GM20431 (cell line): ENCODE measurements around the gene TEX2.

ENCODE experiments used
- in situ Hi-C: fragments of 300-500 bp; cut with MseI, MboI; formaldehyde crosslinking; loops from one replicate; pipeline ENCODE4 v1.15.0; 2020; ENCODE audit warnings: low sequenced_read_pairs; ENCODE audit not compliant: unreplicated experiment

Gene TEX2

DNA sequence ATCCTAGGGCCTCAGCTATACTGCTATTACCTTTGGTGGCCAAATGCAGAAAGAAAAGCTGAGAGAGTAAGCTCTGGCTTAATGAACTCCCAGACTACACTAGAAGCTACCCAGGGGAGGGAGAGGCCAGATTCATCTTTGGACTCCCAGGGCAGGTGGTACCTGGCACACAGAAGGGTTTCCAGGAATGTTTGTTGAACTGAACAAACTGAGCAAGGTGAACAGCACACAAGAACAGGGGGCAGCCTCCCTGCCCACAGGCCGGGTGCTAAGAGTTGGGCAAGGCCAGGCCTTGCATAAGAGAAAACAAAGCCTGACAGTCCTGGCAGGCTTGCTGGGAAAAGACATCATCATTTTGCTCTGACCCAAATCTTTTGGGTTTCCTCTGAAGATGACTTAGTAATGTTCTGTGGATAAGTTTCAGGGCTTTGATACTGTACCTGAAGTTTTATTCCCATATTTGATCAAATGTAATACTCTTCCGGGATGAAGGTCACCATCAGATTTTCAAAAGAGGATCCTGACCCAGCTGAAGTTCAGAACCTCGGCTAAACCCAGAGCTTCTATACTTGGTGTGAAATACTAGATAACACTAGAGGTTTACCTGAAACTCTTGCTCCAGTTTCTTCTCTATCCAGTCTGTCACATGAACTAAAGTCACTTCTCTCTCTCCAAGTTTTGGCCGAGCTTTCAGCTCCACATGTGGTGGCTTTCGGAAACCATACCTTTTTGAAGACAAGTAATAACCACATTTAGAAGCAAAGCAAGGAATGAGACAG lies 112.6 kb downstream of the TEX2 start:
- in situ Hi-C loops: no loop called here

DNA sequence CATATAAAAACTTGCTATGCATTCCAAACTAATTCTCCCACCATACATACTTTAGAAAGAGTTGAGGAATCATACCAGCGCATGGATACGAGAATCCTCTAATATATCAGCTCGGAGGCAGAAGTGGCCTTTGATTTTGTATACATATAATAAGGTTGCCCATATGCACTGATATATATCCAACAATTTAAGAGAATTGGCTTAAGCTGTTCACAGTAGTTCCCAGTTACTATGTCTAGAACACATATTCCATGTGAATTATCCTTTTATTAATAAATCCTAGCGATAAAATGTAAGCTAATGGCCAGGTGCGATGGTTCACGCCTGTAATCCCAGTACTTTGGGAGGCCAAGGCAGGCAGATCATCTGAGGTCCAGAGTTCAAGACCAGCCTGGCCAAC lies 113.9 kb downstream of the TEX2 start:
- in situ Hi-C loops: no loop called here

DNA sequence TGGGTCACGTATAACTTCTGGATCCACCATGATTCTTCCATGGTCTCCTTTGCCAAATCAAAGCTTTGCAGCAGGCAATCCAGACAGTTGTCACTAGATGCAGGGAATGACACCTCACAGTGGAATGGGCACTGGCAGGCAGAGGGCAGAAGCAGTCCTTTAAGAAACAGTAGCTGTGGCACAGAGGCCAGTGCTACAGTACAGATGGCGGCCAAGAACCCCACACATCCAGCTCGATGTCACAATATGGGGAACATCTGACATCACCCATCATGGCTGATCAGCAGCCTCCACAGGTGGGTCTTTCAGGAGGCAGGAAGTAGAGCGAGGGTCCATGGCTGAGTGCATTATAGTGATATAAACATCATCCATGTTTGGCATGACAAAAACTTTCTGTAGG lies 114.4 kb downstream of the TEX2 start:
- in situ Hi-C loops: no loop called here

DNA sequence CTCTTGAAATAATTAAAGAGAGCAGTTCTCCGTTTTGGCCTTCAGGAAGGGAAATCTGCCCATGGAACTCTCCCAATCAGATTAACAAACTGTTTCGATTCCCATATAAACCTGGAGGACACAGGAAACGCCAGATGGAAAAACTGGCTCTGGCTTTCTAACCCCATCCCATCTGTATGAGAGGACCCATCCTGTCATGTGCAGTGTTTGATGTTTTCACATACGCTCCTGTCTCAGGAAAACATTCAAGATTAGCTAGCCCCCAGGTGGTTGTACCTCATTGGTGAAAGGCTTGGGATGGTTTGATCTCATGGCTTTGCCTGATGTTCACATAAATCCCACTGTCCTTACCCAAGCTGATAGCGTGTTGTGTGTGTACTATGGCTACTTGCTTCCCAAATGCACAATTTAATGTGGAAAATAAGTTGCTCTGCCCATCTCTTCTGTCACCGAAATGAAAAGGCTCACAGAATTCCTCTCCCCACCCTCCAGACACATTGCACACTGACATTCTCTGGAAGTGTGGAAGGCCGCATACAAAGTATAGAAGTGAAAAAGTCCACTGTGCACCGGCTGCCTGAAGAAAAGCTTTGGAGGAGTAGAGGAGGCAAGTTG lies 114.9 kb downstream of the TEX2 start:
- in situ Hi-C loops: no loop called here

DNA sequence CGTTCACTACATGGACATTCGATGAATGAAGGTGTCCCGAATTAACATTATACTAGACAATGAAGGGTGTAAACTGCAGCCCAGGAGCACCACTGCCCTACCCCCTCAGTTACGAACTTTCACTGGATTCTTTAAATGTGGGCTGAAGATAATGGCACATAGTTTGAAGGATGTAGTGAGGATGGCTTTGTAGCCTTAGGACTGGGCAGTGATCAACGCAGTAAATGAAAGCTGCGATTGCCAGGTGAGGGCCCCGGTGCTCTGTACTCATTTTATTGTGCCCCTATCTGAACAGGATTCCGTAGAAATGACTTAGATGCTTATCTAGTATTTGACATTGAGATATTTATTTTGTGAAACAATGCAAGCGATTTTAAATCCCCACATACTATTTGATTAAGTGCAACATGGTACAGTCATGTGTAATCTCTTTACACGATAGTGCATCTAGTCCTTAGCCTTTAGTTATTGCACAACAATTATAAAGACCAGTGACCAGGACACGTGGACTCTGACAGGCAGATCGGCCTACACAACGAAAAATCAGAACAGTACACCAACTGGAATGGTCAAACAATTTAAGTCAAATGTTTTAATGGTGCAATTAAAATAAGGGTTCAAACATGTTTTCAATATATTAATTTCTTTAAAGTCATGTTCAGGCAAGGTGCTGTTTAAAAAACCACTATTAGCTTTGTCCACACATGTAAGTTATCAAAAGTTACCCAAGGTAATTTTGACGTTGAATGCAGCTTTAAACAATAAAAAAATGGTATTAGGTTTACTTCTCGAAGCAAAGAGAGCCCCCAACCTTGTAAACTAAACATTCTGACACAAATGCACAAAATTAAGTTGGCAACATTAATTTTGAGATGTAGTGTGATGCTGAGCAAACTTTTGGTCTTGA lies 115.7 kb downstream of the TEX2 start:
- in situ Hi-C loops: no loop called here

DNA sequence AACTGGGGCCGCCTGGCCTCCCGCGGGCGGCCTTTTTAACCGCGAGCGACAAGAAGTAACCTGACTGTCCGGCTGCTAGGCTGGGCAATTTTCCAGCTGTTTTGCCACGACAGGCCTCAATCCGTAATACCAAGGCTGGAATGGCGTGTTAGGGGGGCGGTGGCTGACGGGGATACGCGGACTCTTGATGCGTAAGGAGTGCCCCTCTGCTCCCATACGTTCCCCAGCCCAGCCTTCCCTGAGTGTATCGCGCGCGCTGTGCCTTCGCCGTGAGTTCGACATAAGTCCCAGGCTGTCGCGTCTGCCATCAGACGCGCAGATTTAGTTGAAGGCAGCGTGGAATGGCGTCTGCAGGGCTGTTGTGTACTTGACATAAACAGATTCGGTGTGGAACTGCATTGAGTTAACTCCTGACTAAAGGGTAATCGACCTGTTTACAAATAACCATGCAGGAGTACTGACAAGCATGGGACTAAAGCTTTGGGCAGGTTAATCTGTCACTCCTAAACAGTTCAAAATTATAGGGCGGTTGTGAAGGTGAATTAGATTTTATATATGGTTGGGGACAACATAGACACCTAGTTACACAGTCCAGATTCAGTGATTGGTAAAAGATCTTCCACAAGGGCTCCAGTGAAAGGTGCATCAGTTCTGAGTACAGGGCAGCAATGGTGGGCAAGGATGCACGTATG lies 116.5 kb downstream of the TEX2 start:
- in situ Hi-C loops: no loop called here

DNA sequence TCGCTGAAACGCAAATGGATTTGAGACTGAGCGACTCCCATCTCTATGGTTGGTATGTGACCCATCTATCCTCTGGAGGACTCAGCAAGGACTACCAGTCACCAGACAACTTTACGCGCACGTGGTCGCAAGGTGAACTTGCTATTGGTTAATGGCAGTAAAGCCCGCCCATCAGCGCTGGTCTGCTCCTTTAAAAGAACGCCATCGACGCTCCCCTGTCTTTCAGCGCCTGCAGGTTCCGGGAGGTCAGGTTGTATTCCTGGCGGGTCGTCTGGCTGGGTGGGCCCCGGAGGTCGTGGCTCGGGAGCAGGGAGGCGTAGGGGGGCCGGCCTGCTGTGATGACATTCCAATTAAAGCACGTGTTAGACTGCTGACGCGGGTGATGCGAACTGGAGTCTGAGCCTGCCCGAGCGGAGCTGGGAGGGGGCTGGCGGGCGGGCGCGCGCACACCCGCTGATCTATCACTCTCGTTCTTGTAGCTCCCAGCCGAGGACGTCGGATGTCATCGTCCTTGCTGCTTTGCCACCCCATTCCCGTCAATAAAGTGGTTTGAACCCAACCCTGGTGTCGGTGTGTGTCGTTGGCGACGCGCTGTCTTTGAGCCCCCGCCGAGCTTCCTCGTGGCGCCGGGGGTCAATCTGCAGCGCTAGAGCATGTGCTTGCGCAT lies 117.2 kb downstream of the TEX2 start:
- in situ Hi-C loops: no loop called here

DNA sequence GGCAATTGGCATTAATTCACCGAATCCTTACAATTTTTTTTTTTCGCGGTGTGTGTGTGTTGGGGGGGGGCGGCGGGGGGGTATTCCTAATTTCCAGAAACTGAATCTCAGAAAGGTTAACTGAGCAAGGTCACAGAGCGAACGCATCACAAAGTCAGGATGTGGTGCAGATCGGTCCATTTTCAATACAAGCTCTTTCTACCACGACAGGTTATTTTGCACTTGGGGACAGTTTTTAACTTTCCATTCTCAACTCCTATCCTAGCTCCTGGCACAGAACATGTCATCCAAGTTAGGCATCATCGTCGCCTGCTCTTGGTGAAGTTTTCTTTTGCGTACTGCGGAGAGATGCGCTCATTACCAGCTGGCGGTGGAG lies 117.7 kb downstream of the TEX2 start:
- in situ Hi-C loops: no loop called here

DNA sequence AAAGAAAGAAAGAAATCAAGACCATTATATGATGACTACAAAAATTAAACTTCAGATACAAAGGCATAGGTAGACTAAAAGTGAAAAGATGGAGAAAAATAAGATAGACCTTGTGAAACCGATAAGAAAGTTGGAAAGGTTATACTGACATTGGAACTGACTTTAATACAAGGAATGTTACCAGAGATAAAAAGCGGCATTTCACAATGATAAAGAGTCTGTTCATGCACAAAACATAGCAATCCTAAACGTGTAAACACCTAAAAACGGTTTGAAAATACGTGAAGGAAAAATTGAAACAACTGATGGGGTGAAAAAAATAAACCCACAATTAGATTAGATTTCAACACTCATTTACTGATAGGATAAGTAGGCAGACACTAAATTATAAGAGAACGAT lies 123.5 kb downstream of the TEX2 start:
- in situ Hi-C loops: loop anchor here (10.0 kb wide), 1 partner anchor 105 kb away; no protein-coding TSS in a partner anchor

DNA sequence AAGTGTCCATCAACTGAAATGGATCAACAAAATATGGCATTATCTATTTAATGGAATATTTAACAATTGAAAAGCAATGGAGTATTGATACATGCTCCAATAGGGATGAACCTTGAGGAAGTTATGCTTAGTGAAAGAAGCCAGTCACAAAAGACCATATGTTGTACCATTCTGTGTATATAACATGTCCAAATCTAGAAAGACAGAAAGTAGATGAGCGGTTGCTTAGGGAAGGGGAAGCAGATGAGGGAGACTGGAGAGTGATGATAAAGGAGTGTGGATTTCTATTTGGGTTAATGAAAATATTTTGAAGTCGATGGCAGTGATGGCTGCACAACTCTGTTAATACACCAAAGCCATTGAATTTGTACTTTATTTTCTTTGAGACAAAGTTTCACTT lies 124.6 kb downstream of the TEX2 start:
- in situ Hi-C loops: loop anchor here (10.0 kb wide), 1 partner anchor 104 kb away; no protein-coding TSS in a partner anchor

DNA sequence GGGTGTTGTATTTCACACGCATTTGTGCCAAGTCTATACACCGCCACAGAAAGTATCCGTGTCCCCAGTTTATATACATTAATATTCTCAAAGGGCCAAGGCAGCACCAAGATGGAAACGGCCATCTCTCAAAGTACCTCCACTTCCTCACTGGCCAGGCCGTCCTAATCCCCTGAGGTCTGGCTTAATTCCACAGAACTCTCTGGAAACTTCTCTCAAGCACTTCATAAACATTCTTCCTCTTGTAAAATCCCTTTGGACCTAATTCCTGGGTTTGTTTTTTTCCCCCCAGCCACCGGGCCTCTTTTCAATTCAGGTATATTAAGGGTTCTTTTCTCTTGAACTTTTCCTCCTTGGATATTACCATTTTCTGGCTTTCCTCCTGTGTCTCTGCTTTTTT lies 128.1 kb downstream of the TEX2 start:
- in situ Hi-C loops: loop anchor here (10.0 kb wide), 1 partner anchor 100 kb away; no protein-coding TSS in a partner anchor

DNA sequence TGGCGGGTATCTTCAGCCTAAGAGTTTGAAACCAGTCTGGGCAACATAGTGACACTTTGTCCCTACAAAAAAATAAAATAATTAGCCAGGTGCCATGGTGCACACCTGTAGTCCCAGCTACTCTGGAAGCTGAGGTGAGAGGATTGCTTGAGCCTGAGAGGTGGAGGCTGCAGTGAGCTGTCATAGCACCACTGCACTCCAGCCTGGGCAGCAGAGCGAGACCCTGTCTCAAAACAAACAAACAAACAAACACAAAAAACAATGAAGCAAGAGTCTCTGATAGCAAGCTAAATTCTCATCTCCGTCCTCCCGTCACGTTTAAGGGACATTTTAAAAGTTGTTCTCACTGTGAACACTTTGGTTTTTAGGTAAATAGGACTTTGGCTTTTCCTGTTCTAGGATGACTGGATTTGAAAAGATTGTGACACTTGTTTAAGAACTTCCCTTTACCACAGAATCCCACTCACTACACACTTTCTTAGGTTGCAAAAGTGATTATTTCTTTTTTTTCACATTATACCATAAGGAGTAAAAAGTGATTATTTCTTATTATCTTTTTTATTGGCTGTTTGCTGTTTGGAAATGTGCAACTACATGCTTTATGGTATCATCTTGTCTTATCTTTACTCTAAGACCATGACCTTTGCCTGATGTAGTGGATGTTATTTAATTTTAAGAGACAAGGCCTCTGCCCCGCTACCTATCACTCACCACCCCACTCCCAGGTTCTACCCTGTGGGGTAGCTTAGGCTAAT lies 128.7 kb downstream of the TEX2 start:
- in situ Hi-C loops: loop anchor here (10.0 kb wide), 1 partner anchor 100 kb away; no protein-coding TSS in a partner anchor

DNA sequence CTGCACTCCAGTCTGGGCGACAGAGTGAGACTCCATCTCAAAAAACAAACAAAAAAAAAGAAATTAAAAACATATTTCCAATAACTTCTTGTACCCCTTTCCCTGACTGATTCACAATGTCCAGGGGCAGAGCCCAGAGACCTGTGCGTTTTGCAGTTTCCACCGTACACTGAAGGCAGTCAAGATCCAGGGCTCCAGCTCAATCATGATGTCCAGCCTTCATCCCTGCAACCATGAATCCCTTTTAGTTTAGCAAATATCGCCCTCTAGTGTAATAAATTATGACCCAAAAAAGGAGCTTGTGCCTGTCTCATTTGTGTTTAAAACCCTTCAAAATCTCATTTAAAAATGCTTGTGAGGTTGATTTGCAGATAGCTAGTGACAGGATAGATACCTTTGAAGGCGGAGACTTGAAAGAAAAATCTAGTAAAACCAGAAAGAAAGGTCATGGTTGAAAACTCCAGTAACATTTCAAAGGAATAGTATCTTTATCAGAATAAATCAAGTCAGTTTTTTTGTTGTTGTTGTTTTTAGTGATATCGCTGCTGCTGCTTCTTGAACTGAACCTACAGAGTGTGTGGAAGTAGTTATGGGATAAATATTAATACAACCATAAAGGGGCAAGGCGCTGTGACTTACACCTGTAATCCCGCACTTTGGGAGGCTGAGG lies 129.4 kb downstream of the TEX2 start:
- in situ Hi-C loops: loop anchor here (10.0 kb wide), 1 partner anchor 99 kb away; no protein-coding TSS in a partner anchor

DNA sequence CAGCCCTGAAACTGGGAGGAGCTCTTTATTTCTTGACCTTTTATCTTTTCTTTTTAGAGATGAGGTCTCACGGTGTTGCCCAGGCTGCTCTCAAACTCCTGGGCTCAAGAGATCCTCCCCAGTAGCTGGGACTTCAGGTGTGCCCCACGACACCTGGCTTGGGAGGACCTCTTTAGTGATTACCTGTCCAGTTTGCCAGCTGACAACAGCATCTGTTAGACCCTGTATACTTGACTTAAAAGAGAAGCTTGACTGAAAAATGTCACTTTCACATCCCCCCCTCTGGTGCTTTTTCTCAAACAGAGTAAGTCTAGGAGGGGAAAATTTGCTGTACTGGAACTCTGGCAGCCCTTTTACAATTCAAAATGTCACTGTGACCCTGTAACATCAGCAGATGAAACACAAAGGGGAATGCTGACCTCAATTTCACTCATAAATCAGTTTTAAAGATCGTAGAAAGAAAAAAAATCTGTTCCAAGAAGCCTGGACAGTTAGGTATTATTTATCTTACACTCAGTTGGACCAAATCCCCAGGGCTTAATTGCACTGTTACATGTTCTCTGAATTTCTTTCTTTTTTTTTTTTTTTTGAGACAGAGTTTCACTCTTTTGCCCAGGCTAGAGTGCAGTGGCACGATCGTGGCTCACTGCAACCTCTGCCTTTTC lies 131.3 kb downstream of the TEX2 start:
- in situ Hi-C loops: loop anchor here (10.0 kb wide), 1 partner anchor 97 kb away; no protein-coding TSS in a partner anchor

DNA sequence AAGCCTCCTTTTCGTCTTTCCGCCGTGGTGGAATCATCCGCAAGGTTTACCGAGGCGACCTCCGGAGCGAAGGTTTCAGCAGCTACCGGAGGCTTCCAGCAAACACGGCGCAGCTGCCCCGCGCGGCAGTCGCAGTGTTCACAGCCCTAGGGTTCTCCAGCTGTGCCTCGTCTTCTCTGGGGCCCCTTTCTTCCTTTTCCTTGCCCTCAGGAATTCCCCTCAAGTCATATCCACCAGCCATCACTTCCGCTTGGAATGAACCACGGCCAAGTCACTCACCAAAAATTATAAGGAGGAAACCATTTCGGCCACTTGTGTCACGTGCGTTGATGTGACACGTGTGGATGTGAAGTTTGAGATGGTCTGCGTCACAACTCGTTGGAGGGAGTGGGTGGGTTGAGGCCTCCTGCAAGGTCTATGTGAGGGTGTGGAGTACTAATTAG lies 132.5 kb downstream of the TEX2 start:
- in situ Hi-C loops: loop anchor here (10.0 kb wide), 1 partner anchor 96 kb away; no protein-coding TSS in a partner anchor

DNA sequence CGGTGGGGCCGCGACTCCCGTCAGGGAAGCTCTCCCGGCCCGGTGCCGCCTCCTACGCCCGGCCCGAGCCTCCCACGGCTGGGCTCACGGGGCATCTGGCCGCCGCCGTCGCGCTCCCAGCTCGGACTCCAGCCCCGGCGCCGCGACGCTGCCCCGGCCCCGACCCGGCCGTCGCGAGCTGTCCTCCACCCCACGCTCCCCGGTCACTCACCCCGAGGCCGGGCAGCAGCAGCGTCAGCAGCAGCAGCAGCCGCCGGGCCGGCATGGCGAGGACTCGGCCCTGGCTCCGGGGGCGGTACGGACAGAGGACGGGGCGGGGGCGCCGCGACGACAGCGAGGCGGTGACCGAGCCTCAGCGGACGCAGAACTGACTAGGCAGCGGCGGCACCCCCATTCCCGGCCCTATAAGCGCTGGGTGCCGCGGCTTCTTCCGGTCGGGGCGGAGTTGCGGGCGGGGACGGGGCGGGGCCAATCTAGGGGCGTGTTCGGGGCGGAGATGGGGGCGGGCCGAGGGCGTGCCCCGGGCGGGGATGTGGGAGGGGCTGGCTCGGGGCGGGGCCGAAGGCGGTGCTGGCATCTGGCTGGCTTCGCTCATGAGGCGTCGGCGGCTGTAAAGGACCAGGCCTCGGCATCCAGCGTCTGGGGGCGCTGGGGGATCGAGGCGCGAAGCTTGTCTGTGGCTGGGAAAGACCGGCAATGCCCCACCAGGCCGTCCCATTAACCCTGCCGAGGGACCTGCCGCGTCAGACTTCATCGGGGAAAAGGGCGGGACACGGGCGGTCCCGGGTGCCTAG lies 133.1 kb downstream of the TEX2 start, which contains the start of gene ERN1:
ERN1 (minus strand) TSS at position 380 of the 794 bp plus-strand sequence; CDS start at position 265, 115 bp downstream.
- in situ Hi-C loops: loop anchor here (10.0 kb wide), 1 partner anchor 95 kb away; no protein-coding TSS in a partner anchor

DNA sequence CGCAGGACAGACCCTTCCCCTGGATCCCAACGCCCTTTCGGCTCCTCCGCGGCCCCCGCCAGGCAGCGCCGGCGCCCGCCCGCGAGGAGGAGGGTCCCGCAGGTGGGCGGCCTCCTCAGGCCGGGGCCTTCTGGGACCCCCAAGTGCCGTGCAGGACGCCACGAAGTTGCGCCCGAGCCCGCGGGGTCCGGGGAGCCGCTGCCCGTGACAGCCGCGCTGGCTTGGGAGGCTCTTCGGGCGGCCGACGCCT lies 133.6 kb downstream of the TEX2 start:
- in situ Hi-C loops: no loop called here
